Measurements from ENCODE around the gene RASSF3.

The RASSF3 gene

DNA sequence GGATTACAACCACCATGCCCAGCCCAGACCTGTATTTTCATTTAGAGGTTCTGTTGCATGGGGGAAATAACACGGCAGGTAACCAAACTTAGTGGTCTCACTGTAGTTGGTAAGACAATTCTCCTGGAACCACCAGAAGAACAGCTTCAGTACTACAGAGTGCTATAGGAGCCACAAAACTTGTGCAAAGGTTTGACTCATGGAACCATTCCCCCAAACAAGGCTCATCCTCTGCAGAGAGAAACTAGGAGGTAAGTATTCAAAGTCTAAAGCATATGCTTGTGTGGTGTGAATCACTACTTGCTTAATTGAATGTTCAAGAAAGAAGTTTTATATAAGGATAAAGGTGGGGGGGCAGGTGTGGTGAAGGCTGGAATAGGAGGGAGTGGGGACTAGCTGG lies 90.2 kb downstream of the RASSF3 start:
- TF ChIP-seq TAF1 (IDR thresholded peaks at IDR 0.05; ENCODE audit: low read depth) (no peak), EP300 (IDR thresholded peaks at IDR 0.05; ENCODE audit: borderline replicate concordance) (no peak), REST (IDR thresholded peaks at IDR 0.05; ENCODE audit: low read depth) (no peak)

GRCh38 chr12:64701283-64701682 lies 91.0 kb downstream of the RASSF3 start:
- TF ChIP-seq MAX (IDR thresholded peaks at IDR 0.05): no peak
- TF ChIP-seq ZBTB7A (IDR thresholded peaks at IDR 0.05; ENCODE audit: low read depth): no peak
- no peak for TF ChIP-seq REST (IDR thresholded peaks at IDR 0.05; ENCODE audit: low read depth)
- TF ChIP-seq, protein P1, sequence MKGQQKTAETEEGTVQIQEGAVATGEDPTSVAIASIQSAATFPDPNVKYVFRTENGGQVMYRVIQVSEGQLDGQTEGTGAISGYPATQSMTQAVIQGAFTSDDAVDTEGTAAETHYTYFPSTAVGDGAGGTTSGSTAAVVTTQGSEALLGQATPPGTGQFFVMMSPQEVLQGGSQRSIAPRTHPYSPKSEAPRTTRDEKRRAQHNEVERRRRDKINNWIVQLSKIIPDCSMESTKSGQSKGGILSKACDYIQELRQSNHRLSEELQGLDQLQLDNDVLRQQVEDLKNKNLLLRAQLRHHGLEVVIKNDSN (IDR thresholded peaks at IDR 0.05): no peak
- TF ChIP-seq CREB1 (IDR thresholded peaks at IDR 0.05; ENCODE audit: low read depth): no peak
- TF ChIP-seq YY1 (IDR thresholded peaks at IDR 0.05; ENCODE audit: low read depth): no peak
- TF ChIP-seq EP300 (IDR thresholded peaks at IDR 0.05; ENCODE audit: borderline replicate concordance): no peak
- no peak for TF ChIP-seq TEAD4 (IDR thresholded peaks at IDR 0.05)
- TF ChIP-seq NFIC (IDR thresholded peaks at IDR 0.05): no peak

GRCh38 chr12:64706306-64706705 lies 96.0 kb downstream of the RASSF3 start:
- TF ChIP-seq NFIC (IDR thresholded peaks at IDR 0.05) (no peak), TEAD4 (IDR thresholded peaks at IDR 0.05) (no peak), TAF1 (IDR thresholded peaks at IDR 0.05; ENCODE audit: low read depth) (no peak)

DNA sequence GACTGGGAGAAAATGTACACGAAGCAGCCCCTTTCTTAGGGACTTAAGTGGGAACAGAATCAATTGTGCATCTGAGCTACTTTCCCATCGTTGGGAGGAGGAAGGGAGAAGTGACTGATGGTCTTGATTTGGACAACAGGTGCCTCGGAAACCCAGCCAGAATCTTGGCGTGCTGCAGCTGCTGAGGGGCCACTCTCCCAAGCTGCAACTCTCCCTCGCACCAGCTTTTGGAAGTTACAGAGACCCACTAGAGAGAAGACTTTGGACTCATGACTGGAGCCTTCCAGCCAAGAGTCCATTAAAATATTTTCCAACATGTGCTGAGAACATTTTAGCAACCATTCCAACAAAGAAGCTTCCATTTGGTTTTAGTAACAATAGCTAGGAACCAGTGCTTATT lies 96.6 kb downstream of the RASSF3 start:
- TF ChIP-seq CREB1 (IDR thresholded peaks at IDR 0.05; ENCODE audit: low read depth): no peak

- no peak for TF ChIP-seq EGR1 (IDR thresholded peaks at IDR 0.05)
- TF ChIP-seq FOXM1 (IDR thresholded peaks at IDR 0.05; ENCODE audit: borderline replicate concordance, low read depth): no peak
- TF ChIP-seq, protein P1 (IDR thresholded peaks at IDR 0.05): no peak
- no peak for TF ChIP-seq CEBPB (IDR thresholded peaks at IDR 0.05)
- TF ChIP-seq MAX (IDR thresholded peaks at IDR 0.05): no peak
- no peak for TF ChIP-seq TEAD4 (IDR thresholded peaks at IDR 0.05)
- TF ChIP-seq TCF12 (IDR thresholded peaks at IDR 0.05; ENCODE audit: low read depth): no peak
Measured at GRCh38 chr12:64707362-64707761, 97.1 kb downstream of the RASSF3 start.

DNA sequence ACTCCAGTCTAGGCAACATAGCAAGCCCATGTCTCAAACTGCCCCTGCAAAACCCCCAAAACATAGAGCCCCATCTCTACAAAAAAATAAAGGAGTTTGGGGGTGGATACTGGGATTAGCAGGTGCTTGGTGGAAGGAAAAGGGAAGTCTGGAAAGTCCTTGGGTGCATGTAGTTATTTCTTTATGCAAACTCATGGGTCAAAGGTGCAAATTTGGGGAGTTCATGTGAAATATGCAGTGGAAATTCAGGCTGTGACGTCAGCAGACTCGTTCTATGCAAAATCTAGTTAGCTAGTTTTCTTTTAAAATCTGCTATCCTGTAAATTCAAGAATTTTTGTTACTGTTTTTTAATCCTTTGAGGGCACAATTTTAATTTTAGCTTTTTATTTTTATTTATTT lies 97.6 kb downstream of the RASSF3 start:
- TF ChIP-seq NFIC (IDR thresholded peaks at IDR 0.05): no peak
- no peak for TF ChIP-seq EGR1 (IDR thresholded peaks at IDR 0.05)
- no peak for TF ChIP-seq YY1 (IDR thresholded peaks at IDR 0.05; ENCODE audit: low read depth)
- no peak for TF ChIP-seq FOXM1 (IDR thresholded peaks at IDR 0.05; ENCODE audit: borderline replicate concordance, low read depth)
- TF ChIP-seq RAD21 (IDR thresholded peaks at IDR 0.05; ENCODE audit: low read depth): no peak
- TF ChIP-seq ZBTB7A (IDR thresholded peaks at IDR 0.05; ENCODE audit: low read depth): no peak
- TF ChIP-seq TEAD4 (IDR thresholded peaks at IDR 0.05): no peak
- no peak for TF ChIP-seq REST (IDR thresholded peaks at IDR 0.05; ENCODE audit: low read depth)
- TF ChIP-seq TCF12 (IDR thresholded peaks at IDR 0.05; ENCODE audit: low read depth): no peak
- TF ChIP-seq EP300 (IDR thresholded peaks at IDR 0.05; ENCODE audit: borderline replicate concordance): no peak
- TF ChIP-seq TAF1 (IDR thresholded peaks at IDR 0.05; ENCODE audit: low read depth): no peak
- no peak for TF ChIP-seq CEBPB (IDR thresholded peaks at IDR 0.05)
- no peak for TF ChIP-seq CREB1 (IDR thresholded peaks at IDR 0.05; ENCODE audit: low read depth)
- TF ChIP-seq, protein P1 (IDR thresholded peaks at IDR 0.05): no peak
- TF ChIP-seq MAX (IDR thresholded peaks at IDR 0.05): no peak

Data from Ishikawa (cell line).